GM12878 (cell line): ENCODE measurements around the gene CD83. TPM values are rescaled to one million over a fixed set of nuclear protein-coding genes. Genes with fewer than 3 reads are reported as not detected.

Experiments used
- ASH2L ChIP-seq: fragments of 300-600, 200-600 bp; sonication (generic); IDR thresholded peaks from 2 replicates; pipeline ENCODE4 v1.6.1; 2017; ENCODE audit warnings: low read depth, mild to moderate bottlenecking, borderline replicate concordance
- BMI1 ChIP-seq: fragments of 450-650 bp; IDR thresholded peaks from 2 replicates; pipeline ENCODE4 v1.6.1; 2016; ENCODE audit warnings: mild to moderate bottlenecking, moderate library complexity, borderline replicate concordance
- CBFB ChIP-seq: IDR thresholded peaks from 2 replicates; pipeline ENCODE4 v1.6.1; 2016; ENCODE audit warnings: antibody characterized with exemption, low read depth
- CHD4 ChIP-seq: fragments of 200-600 bp; sonication (generic); IDR thresholded peaks from 2 replicates; pipeline ENCODE4 v1.6.1; 2016; ENCODE audit warnings: mild to moderate bottlenecking
- DPF2 ChIP-seq: fragments of 450-650 bp; IDR thresholded peaks from 2 replicates; pipeline ENCODE4 v1.6.1; 2017; ENCODE audit warnings: mild to moderate bottlenecking
- MEF2A ChIP-seq: IDR thresholded peaks from 2 replicates; pipeline ENCODE4 v1.6.1; 2011; ENCODE audit warnings: low read depth, mild to moderate bottlenecking, low read length, moderate library complexity; ENCODE audit not compliant: insufficient read depth
- MTA2 ChIP-seq: fragments of 450-650 bp; IDR thresholded peaks from 2 replicates; pipeline ENCODE4 v1.6.1; 2016; ENCODE audit warnings: low read depth, mild to moderate bottlenecking, moderate library complexity
- MXI1 ChIP-seq: fragments of 150-350 bp; IDR thresholded peaks from 2 replicates; pipeline ENCODE4 v1.6.1; 2011; ENCODE audit warnings: low read depth, mild to moderate bottlenecking, inconsistent platforms, low read length, improper control_type of control experiment
- MYB ChIP-seq: fragments of 150-350 bp; IDR thresholded peaks from 2 replicates; pipeline ENCODE4 v1.6.1; 2014; ENCODE audit warnings: mild to moderate bottlenecking, low read depth, low read length, borderline replicate concordance
- MYC ChIP-seq: IDR thresholded peaks from 2 replicates; pipeline ENCODE4 v1.6.1; 2011; ENCODE audit warnings: mild to moderate bottlenecking, low read length, moderate library complexity, inconsistent platforms; ENCODE audit not compliant: insufficient read depth, insufficient replicate concordance, insufficient read length, severe bottlenecking
- NKRF ChIP-seq: fragments of 450-650 bp; conservative IDR thresholded peaks from 2 replicates; pipeline ENCODE4 v1.6.1; 2017; ENCODE audit warnings: mild to moderate bottlenecking, moderate library complexity
- NR2F1 ChIP-seq: fragments of 450-650 bp; conservative IDR thresholded peaks from 2 replicates; pipeline ENCODE4 v1.6.1; 2017; ENCODE audit warnings: mild to moderate bottlenecking
- PAX5 ChIP-seq: IDR thresholded peaks from 2 replicates; pipeline ENCODE4 v1.6.1; 2011; ENCODE audit warnings: low read depth, low read length, borderline replicate concordance
- POLR2A ChIP-seq: IDR thresholded peaks from 2 replicates; pipeline ENCODE4 v1.6.1; 2011; ENCODE audit warnings: low read depth, mild to moderate bottlenecking, low read length
- RUNX3 ChIP-seq: IDR thresholded peaks from 2 replicates; pipeline ENCODE4 v1.6.1; 2012; ENCODE audit warnings: low read length, inconsistent platforms
- SIN3A ChIP-seq: IDR thresholded peaks from 2 replicates; pipeline ENCODE4 v1.6.1; 2012; ENCODE audit warnings: low read depth, low read length, improper control_type of control experiment
- SIX5 ChIP-seq: IDR thresholded peaks from 2 replicates; pipeline ENCODE4 v1.6.1; 2011; ENCODE audit warnings: mild to moderate bottlenecking, low read depth, low read length, moderate library complexity; ENCODE audit not compliant: severe bottlenecking
- SKIL ChIP-seq: fragments of 450-650 bp; IDR thresholded peaks from 2 replicates; pipeline ENCODE4 v1.6.1; 2017; ENCODE audit warnings: mild to moderate bottlenecking, low read depth, inconsistent platforms; ENCODE audit not compliant: poor library complexity, severe bottlenecking
- SPI1 ChIP-seq: IDR thresholded peaks from 2 replicates; pipeline ENCODE4 v1.6.1; 2011; ENCODE audit warnings: low read depth, mild to moderate bottlenecking, low read length, moderate library complexity, borderline replicate concordance; ENCODE audit not compliant: insufficient read depth
- TAF1 ChIP-seq: IDR thresholded peaks from 2 replicates; pipeline ENCODE4 v1.6.1; 2011; ENCODE audit warnings: mild to moderate bottlenecking, low read depth, low read length, borderline replicate concordance
- YY1 ChIP-seq: IDR thresholded peaks from 2 replicates; pipeline ENCODE4 v1.6.1; 2011; ENCODE audit warnings: low read depth, mild to moderate bottlenecking, low read length
- ZNF24 ChIP-seq: fragments of 450-650 bp; IDR thresholded peaks from 2 replicates; pipeline ENCODE4 v1.6.1; 2017; ENCODE audit warnings: antibody characterized with exemption, mild to moderate bottlenecking
- ZNF592 ChIP-seq: fragments of 450-650 bp; IDR thresholded peaks from 2 replicates; pipeline ENCODE4 v1.6.1; 2017; ENCODE audit warnings: mild to moderate bottlenecking, moderate library complexity
- polyA plus RNA-seq, 11 experiments: library from polyadenylated mRNA; depleted of rRNA in 4 of 11; unstranded in 6 of 11; stranded (reverse) in 5 of 11; fragments of >200 nt; fragmentation: Nextera tagmentation in 4 of 11; fragmentation: Illumina TruSeq in 1 of 11; extraction: Ambion mirVana in 4 of 11; extraction: Trizol in 1 of 11; gene quantifications; 1 replicate in 1 of 11; 2 replicates in 10 of 11; pipeline versions ENCODE4 v1.2.1 to v1.2.3, GENCODE V29; 2011 to 2016; ENCODE audit warnings: inconsistent platforms in 2 of 11, missing spikeins in 2 of 11, low read depth in 1 of 11
- total RNA-seq, 4 experiments: library from RNA; depleted of rRNA in 3 of 4; stranded (reverse); fragments of >200 nt in 3 of 4; fragmentation: Illumina TruSeq in 1 of 4; extraction: Trizol in 1 of 4; gene quantifications; 2 replicates each; pipeline versions ENCODE4 v1.2.1 to v1.2.3, GENCODE V29; 2013 to 2021

CD83 gene
- total and polyA plus RNA-seq, 10 of the 15 experiments (the other 5 are each of a cell fraction or from before 2014, with no cell fraction given), result 76.1 to 174 (median 129) TPM

- TF ChIP-seq SPI1 (peak; percentile 23; the same call in 1 of the 2 replicates), TAF1 (no peak), RUNX3 (peak; percentile 97), POLR2A (no peak), ZNF592 (peak; percentile 78; the same call in 1 of the 2 replicates), MTA2 (peak; percentile 84; the same call in 1 of the 2 replicates), SIX5 (no peak), DPF2 (peak; percentile 93), ASH2L (no peak), ZNF24 (peak; percentile 87), NKRF (0 out of 2 replicates have a peak, but pooled peaks have one; percentile 28), SIN3A (0 out of 2 replicates have a peak, but pooled peaks have one; percentile 24), YY1 (0 out of 2 replicates have a peak, but pooled peaks have one; percentile 31), MYB (no peak), PAX5 (peak; percentile 97), NR2F1 (no peak; the same call in 1 of the 2 replicates), MXI1 (peak; percentile 39; the same call in 1 of the 2 replicates), SKIL (peak; percentile 96), BMI1 (no peak), MEF2A (0 out of 2 replicates have a peak, but pooled peaks have one; percentile 37), CBFB (peak; percentile 79), MYC (no peak), CHD4 (no peak)
These were observed 22.1 kb upstream of the CD83 start (continued) for GRCh38 chr6:14095437-14095836.
